Measurements from ENCODE around the gene ZNF362.

DNA sequence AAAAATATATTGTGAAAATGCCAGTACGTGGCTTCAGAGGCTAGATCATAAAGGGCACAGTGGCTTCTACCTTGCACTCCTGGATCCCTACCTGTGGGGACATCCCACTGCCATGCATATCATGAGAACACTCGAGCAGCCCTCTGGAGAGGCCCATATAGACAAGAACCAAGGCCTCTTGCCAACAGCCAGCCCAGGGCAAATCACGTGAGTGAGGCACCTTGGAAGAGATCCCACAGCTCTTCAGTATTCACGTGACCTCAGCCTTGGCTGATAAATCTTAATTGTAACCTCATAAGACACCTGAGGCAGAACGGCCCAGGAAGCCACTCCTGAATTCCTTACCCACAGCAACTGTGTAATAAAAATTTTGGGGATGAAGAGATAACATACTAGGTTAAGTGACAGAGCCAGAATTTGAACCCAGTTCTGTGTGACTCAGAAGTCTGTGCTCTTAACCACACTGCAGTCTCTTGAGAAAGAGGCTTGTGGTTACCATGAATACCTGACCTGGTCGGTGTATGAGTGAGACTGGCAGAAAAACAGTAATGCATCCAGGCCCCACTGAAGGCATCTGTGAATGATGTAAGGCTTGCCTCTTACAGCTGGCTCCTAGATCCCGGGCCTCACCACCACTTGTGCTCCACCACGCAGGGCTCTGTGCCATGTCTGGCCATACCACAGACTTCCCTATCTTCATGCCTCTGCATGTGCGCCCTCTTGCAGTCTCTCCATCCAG lies 71.5 kb downstream of the ZNF362 start:
- no peak for TF ChIP-seq CTCF (conservative IDR thresholded peaks at IDR 0.05; ENCODE audit: low read depth, low read length)
- no peak for TF ChIP-seq EZH2 (IDR thresholded peaks at IDR 0.05; ENCODE audit: low read length, unreplicated experiment)
